WTC11 (cell line): ENCODE data around the gene GOLPH3. TPM values are rescaled to one million over a fixed set of nuclear protein-coding genes. Genes with fewer than 3 reads are reported as not detected.

Source experiments
- ATAC-seq: fragments of 200-7000 bp; cut with Tn5 transposase; 2 replicates; pipeline ENCODE4 v1.10.0; 2021; ENCODE audit warnings: mild to moderate bottlenecking, moderate library complexity
- CTCF ChIA-PET: fragments of 300-600 bp; sonication (Branson Sonifier 250); formaldehyde crosslinking; loops from one replicate; lab custom pipeline; 2021; ENCODE audit warnings: antibody characterized with exemption; lab: Charles Lee
- POLR2A ChIA-PET: fragments of 350-600 bp; sonication (Branson Sonifier 250); formaldehyde crosslinking; loops from one replicate; lab custom pipeline; 2021; ENCODE audit warnings: antibody characterized with exemption; lab: Charles Lee
- DNase-seq: peaks from one replicate; pipeline ENCODE4 v3.0.0; 2021; ENCODE audit warnings: low spot score
- H3K27ac Mint-ChIP-seq: 2 replicates; pipeline ENCODE4 v1.8.0; 2021; ENCODE audit warnings: mixed read lengths
- H3K27me3 Mint-ChIP-seq: 2 replicates; pipeline ENCODE4 v1.8.0; 2021; ENCODE audit warnings: low read depth, mild to moderate bottlenecking, moderate library complexity, mixed read lengths
- H3K36me3 Mint-ChIP-seq: 2 replicates; pipeline ENCODE4 v1.8.0; 2021; ENCODE audit warnings: mixed read lengths
- H3K4me1 Mint-ChIP-seq: 2 replicates; pipeline ENCODE4 v1.8.0; 2022; ENCODE audit warnings: mixed read lengths
- H3K4me3 Mint-ChIP-seq: 2 replicates; pipeline ENCODE4 v1.8.0; 2021; ENCODE audit warnings: mild to moderate bottlenecking, moderate library complexity, mixed read lengths
- H3K9me3 Mint-ChIP-seq: 2 replicates; pipeline ENCODE4 v1.8.0; 2021; ENCODE audit warnings: mixed read lengths
- ATF1 ChIP-seq: sonication (generic); formaldehyde crosslinking; IDR thresholded peaks from 2 replicates; pipeline ENCODE4 v1.8.1; 2023; ENCODE audit warnings: mild to moderate bottlenecking, moderate library complexity, missing genetic modification reagents
- CREB1 ChIP-seq: sonication (generic); formaldehyde crosslinking; IDR thresholded peaks from 2 replicates; pipeline ENCODE4 v1.8.0; 2023; ENCODE audit warnings: mild to moderate bottlenecking, missing genetic modification reagents
- ESRRA ChIP-seq: sonication (generic); formaldehyde crosslinking; IDR thresholded peaks from 2 replicates; pipeline ENCODE4 v1.8.1; 2022; ENCODE audit warnings: mild to moderate bottlenecking, missing genetic modification reagents, borderline replicate concordance
- FOXJ3 ChIP-seq: sonication (generic); formaldehyde crosslinking; IDR thresholded peaks from 2 replicates; pipeline ENCODE4 v1.9.0; 2021; ENCODE audit warnings: missing genetic modification reagents, mild to moderate bottlenecking, borderline replicate concordance
- FOXK1 ChIP-seq: sonication (generic); formaldehyde crosslinking; IDR thresholded peaks from 2 replicates; pipeline ENCODE4 v1.8.0; 2022; ENCODE audit warnings: mild to moderate bottlenecking, moderate library complexity, missing genetic modification reagents
- GABPB1 ChIP-seq: sonication (generic); formaldehyde crosslinking; IDR thresholded peaks from 2 replicates; pipeline ENCODE4 v1.8.1; 2023; ENCODE audit warnings: mild to moderate bottlenecking, missing genetic modification reagents
- GRHL2 ChIP-seq: fragments of 250-450 bp; sonication (Bioruptor Pico); IDR thresholded peaks from 2 replicates; pipeline ENCODE4 v1.8.0; 2022; ENCODE audit warnings: mild to moderate bottlenecking, moderate library complexity; ENCODE audit not compliant: insufficient replicate concordance, severe bottlenecking
- JAZF1 ChIP-seq: fragments of 250-450 bp; sonication (Bioruptor Pico); IDR thresholded peaks from 2 replicates; pipeline ENCODE4 v1.9.0; 2021; ENCODE audit warnings: moderate library complexity, mild to moderate bottlenecking, inconsistent platforms
- MYBL2 ChIP-seq: sonication (generic); formaldehyde crosslinking; IDR thresholded peaks from 2 replicates; pipeline ENCODE4 v1.8.1; 2023; ENCODE audit warnings: mild to moderate bottlenecking, moderate library complexity, missing genetic modification reagents
- NFYB ChIP-seq: sonication (generic); formaldehyde crosslinking; conservative IDR thresholded peaks from 2 replicates; pipeline ENCODE4 v1.8.0; 2022; ENCODE audit warnings: low read depth, missing genetic modification reagents
- TEAD1 ChIP-seq: sonication (generic); formaldehyde crosslinking; IDR thresholded peaks from 2 replicates; pipeline ENCODE4 v1.8.0; 2022; ENCODE audit warnings: mild to moderate bottlenecking, missing genetic modification reagents
- ZNF232 ChIP-seq: sonication (generic); formaldehyde crosslinking; IDR thresholded peaks from 2 replicates; pipeline ENCODE4 v1.8.0; 2022; ENCODE audit warnings: mild to moderate bottlenecking, missing genetic modification reagents
- ZNF263 ChIP-seq: sonication (generic); formaldehyde crosslinking; IDR thresholded peaks from 2 replicates; pipeline ENCODE4 v1.8.1; 2022; ENCODE audit warnings: low read depth, mild to moderate bottlenecking, moderate library complexity, missing genetic modification reagents
- total RNA-seq: library from RNA; stranded (reverse); gene quantifications from 3 replicates; pipeline ENCODE4 v1.2.3, GENCODE V29; 2021
- TF ChIP-seq, protein P1 (sequence below): fragments of 250-450 bp; sonication (Bioruptor Pico); IDR thresholded peaks from 2 replicates; pipeline ENCODE4 v2.1.2; 2022; ENCODE audit warnings: mild to moderate bottlenecking, moderate library complexity
- TF ChIP-seq, protein P2 (sequence below): sonication (generic); formaldehyde crosslinking; IDR thresholded peaks from 2 replicates; pipeline ENCODE4 v1.8.0; 2022; ENCODE audit warnings: missing genetic modification reagents
- TF ChIP-seq, protein P3 (sequence below): fragments of 250-450 bp; sonication (Bioruptor Pico); IDR thresholded peaks from 2 replicates; pipeline ENCODE4 v1.9.0; 2021; ENCODE audit warnings: mild to moderate bottlenecking
- TF ChIP-seq, protein P4 (sequence below): sonication (generic); formaldehyde crosslinking; IDR thresholded peaks from 2 replicates; pipeline ENCODE4 v1.8.1; 2022; ENCODE audit warnings: missing genetic modification reagents, borderline replicate concordance
- TF ChIP-seq, protein P5 (sequence below): fragments of 250-450 bp; sonication (Bioruptor Pico); conservative IDR thresholded peaks from 2 replicates; pipeline ENCODE4 v1.9.0; 2021; ENCODE audit warnings: mild to moderate bottlenecking

The GOLPH3 gene
- total RNA-seq, 1 experiment from 2014 or later, result 101 TPM

DNA sequence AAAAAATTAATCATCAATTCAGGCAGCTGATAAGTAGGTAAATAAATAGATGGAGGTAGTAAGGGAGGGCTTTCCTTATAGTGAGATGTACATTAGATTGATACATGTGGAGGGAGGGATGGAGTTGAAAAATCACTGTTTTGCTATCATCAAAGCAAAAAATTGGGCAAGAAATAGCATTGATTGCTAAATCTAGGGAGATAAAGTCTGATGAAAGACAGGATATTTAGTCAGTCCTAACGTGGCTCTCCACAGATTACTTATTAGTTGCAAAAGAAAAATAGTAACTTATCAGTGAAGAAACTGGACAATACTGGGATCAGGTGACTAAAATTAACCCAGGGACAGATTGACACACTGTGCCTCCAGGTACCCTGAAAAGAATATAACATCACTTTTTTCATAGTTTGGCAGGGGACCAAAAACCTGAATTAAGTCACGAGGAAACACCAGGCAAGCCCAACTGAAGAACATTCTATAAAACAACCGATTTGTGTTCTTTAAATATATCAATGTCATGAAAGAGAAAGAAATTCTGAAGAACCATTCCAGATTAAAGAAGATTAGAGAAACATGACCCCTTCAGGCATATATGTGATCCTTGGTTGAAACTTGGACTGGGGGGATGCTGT is 27.1 kb upstream of the GOLPH3 start:
- H3K27ac Mint-ChIP-seq, result no peak overlapping the region
- POLR2A ChIA-PET, result no interaction called here

DNA sequence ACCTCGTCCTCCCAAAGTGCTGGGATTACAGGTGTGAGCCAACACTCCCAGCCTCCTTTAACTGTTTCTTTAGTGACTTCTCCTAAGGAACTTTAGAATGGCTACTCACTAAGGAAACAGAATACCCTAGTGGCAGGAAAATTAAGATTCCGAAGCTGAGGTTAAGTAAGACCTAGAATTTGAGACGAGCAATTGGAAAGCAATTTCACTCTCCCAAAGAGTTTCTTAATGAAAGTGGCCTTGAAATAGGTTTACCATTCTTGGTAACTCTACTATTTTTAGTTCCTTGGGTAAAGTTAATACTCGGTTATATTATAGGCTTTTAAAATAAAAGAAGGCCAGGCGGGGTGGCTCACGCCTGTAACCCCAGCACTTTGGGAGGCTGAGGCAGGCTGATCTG is 22.9 kb upstream of the GOLPH3 start:
- CTCF ChIA-PET, result interaction anchor here (1.5 to 1.9 kb wide), 2 partner anchors 35 to 133 kb away, joined by 4 to 5 read pairs; no protein-coding TSS in a partner anchor
- POLR2A ChIA-PET, result no interaction called here
- Mint-ChIP-seq H3K27me3 (no peaks in the 10 kb centered on the region), H3K36me3 (no peaks in the 10 kb centered on the region), H3K4me3 (no peak overlapping the region), H3K27ac (no peak overlapping the region), H3K4me1 (no peaks in the 10 kb centered on the region), H3K9me3 (no peaks in the 10 kb centered on the region)
- TF ChIP-seq ESRRA (CRISPR knock-in tag), result no peak
- TF ChIP-seq TEAD1, result no peak
- TF ChIP-seq FOXK1 (CRISPR knock-in tag), result no peak
- TF ChIP-seq FOXJ3 (CRISPR knock-in tag), result no peak
- TF ChIP-seq, protein P1, sequence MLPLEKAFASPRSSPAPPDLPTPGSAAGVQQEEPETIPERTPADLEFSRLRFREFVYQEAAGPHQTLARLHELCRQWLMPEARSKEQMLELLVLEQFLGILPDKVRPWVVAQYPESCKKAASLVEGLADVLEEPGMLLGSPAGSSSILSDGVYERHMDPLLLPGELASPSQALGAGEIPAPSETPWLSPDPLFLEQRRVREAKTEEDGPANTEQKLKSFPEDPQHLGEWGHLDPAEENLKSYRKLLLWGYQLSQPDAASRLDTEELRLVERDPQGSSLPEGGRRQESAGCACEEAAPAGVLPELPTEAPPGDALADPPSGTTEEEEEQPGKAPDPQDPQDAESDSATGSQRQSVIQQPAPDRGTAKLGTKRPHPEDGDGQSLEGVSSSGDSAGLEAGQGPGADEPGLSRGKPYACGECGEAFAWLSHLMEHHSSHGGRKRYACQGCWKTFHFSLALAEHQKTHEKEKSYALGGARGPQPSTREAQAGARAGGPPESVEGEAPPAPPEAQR (CRISPR knock-in tag), result no peak
- no peak for TF ChIP-seq MYBL2 (CRISPR knock-in tag)
- TF ChIP-seq, protein P2, sequence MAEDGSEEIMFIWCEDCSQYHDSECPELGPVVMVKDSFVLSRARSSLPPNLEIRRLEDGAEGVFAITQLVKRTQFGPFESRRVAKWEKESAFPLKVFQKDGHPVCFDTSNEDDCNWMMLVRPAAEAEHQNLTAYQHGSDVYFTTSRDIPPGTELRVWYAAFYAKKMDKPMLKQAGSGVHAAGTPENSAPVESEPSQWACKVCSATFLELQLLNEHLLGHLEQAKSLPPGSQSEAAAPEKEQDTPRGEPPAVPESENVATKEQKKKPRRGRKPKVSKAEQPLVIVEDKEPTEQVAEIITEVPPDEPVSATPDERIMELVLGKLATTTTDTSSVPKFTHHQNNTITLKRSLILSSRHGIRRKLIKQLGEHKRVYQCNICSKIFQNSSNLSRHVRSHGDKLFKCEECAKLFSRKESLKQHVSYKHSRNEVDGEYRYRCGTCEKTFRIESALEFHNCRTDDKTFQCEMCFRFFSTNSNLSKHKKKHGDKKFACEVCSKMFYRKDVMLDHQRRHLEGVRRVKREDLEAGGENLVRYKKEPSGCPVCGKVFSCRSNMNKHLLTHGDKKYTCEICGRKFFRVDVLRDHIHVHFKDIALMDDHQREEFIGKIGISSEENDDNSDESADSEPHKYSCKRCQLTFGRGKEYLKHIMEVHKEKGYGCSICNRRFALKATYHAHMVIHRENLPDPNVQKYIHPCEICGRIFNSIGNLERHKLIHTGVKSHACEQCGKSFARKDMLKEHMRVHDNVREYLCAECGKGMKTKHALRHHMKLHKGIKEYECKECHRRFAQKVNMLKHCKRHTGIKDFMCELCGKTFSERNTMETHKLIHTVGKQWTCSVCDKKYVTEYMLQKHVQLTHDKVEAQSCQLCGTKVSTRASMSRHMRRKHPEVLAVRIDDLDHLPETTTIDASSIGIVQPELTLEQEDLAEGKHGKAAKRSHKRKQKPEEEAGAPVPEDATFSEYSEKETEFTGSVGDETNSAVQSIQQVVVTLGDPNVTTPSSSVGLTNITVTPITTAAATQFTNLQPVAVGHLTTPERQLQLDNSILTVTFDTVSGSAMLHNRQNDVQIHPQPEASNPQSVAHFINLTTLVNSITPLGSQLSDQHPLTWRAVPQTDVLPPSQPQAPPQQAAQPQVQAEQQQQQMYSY, result no peak
- TF ChIP-seq ATF1 (CRISPR knock-in tag), result no peak
- no peak for TF ChIP-seq ZNF232
- TF ChIP-seq, protein P3, sequence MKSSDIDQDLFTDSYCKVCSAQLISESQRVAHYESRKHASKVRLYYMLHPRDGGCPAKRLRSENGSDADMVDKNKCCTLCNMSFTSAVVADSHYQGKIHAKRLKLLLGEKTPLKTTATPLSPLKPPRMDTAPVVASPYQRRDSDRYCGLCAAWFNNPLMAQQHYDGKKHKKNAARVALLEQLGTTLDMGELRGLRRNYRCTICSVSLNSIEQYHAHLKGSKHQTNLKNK (CRISPR knock-in tag), result no peak
- TF ChIP-seq ZNF263, result no peak
- no peak for TF ChIP-seq JAZF1 (CRISPR knock-in tag)
- no peak for TF ChIP-seq CREB1
- no peak for TF ChIP-seq GRHL2 (CRISPR knock-in tag)
- TF ChIP-seq, protein P4, sequence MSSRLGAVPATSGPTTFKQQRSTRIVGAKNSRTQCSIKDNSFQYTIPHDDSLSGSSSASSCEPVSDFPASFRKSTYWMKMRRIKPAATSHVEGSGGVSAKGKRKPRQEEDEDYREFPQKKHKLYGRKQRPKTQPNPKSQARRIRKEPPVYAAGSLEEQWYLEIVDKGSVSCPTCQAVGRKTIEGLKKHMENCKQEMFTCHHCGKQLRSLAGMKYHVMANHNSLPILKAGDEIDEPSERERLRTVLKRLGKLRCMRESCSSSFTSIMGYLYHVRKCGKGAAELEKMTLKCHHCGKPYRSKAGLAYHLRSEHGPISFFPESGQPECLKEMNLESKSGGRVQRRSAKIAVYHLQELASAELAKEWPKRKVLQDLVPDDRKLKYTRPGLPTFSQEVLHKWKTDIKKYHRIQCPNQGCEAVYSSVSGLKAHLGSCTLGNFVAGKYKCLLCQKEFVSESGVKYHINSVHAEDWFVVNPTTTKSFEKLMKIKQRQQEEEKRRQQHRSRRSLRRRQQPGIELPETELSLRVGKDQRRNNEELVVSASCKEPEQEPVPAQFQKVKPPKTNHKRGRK (CRISPR knock-in tag), result no peak
- TF ChIP-seq, protein P5, sequence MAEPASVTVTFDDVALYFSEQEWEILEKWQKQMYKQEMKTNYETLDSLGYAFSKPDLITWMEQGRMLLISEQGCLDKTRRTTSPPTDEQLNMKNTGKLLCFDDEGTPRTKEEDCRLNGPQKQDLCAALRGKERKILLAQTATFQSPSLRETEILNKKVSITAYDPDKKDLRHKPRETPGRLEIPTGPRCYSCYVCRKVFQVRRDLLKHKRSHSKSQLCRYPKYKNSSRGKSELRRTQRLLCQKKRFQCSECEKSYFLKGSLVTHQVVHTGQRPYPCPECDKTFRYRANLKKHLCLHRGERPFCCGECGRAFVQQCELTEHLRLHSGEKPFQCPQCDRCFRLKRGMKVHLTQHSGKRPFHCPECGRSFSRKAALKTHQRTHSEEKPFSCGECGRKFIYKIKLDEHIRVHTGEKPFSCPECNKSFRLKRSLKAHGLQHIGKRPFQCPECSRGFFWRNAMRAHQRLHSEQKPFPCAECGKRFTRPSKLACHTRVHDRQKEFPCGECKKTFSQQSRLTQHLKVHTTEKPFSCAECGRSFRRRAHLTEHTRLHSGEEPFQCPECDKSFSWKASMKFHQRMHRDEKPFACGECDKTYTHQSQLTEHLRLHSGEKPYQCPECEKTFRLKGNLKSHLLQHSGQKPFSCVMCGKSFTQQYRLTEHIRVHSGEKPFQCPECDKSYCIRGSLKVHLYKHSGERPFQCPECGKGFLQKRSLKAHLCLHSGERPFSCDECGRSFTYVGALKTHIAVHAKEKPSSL (CRISPR knock-in tag), result no peak
- DNase-seq, result no peak
- peak; percentile 61 for ATAC-seq

More for the DNA sequence above, 27.1 kb upstream of the GOLPH3 start:
- H3K4me1 Mint-ChIP-seq, result no peaks in the 10 kb centered on the region
- no peak for ATAC-seq
- H3K4me3 Mint-ChIP-seq, result no peak overlapping the region
- no peak for DNase-seq
- no peaks in the 10 kb centered on the region for H3K9me3 Mint-ChIP-seq
- no peaks in the 10 kb centered on the region for H3K27me3 Mint-ChIP-seq
- TF ChIP-seq GABPB1 (CRISPR knock-in tag) (peak; percentile 86), NFYB (CRISPR knock-in tag) (no peak)
- H3K36me3 Mint-ChIP-seq, result no peaks in the 10 kb centered on the region
- CTCF ChIA-PET, result no interaction called here
